Measurements from ENCODE around the gene SLC25A33.

The SLC25A33 gene

DNA sequence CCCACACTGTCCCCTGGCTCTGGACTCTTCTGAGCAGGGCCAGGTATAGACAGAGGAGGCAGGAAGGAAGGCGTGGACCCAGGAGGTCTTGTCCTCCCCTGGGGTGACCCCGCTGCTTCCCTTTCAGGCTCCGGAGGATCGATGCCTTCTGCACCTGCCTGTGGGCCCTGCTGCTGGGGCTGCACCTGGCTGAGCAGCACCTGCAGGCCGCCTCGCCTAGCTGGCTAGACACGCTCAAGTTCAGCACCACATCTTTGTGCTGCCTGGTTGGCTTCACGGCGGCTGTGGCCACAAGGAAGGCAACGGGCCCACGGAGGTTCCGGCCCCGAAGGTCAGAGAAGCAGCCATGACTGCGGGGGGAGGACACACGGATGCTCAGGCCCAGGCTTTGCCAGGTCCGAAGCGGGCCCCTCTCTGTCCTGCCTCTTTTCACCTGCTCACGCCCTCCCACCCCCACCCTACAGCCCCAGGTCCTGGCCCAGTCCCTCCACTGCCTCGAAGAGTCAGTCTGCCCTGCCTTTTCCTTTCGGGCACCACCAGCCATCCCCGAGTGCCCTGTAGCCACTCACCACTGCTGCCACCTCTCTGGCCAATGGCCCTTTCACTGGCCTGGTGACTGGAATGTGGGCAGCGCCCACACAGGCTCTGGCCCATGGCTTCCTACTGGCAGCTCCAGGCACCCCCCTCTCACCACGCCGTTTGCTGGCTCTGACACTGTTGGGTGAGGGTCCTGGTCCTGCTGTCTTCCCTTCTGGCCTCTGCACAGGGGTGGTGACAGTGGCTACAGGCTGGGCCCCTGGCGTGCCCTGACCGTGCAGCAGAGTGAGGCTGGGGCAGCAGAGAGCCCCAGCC is 62.9 kb downstream of the SLC25A33 start:
- no peak for DNase-seq (ENCODE audit: low read depth)

DNA sequence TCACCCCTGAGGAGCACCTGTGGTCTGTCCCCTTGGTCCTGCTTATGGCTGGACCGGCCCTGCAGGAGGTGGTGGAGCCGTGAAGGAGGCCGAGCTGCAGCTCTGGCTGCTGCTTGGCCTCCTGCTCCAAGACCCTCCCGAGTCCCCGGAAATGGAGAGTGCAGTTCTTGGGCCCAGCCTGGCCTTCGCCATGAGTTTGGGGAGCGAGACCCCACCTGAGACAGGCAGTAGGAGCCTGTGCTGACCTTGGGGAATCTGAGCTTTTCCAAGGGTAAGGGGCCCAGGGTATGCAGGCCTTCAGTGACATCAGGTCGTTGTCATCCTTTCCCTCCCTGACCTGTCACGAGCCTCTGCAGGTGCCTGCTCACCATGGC is 63.5 kb downstream of the SLC25A33 start:
- DNase-seq (ENCODE audit: low read depth) = no peak

DNA sequence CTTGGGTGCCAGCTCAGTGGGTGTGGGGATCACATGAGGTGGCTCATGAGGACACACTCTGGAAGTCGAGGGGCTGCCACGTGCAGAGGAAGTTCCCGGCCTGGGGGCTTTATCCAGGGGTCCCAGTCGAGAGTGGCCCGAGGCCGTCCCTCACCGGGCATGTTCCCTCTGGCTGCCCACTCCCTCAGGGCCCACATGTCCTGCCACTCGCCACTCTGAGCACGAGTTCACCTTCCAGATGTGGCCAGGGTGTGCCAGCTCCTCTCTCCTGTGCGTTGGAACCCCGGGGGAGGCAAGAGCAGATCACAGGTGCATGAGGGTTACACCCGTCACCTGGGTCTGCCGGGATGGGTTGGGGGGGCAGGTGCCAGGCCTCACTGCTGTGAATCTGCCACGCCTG is 64.0 kb downstream of the SLC25A33 start:
- no peak for DNase-seq (ENCODE audit: low read depth)

DNA sequence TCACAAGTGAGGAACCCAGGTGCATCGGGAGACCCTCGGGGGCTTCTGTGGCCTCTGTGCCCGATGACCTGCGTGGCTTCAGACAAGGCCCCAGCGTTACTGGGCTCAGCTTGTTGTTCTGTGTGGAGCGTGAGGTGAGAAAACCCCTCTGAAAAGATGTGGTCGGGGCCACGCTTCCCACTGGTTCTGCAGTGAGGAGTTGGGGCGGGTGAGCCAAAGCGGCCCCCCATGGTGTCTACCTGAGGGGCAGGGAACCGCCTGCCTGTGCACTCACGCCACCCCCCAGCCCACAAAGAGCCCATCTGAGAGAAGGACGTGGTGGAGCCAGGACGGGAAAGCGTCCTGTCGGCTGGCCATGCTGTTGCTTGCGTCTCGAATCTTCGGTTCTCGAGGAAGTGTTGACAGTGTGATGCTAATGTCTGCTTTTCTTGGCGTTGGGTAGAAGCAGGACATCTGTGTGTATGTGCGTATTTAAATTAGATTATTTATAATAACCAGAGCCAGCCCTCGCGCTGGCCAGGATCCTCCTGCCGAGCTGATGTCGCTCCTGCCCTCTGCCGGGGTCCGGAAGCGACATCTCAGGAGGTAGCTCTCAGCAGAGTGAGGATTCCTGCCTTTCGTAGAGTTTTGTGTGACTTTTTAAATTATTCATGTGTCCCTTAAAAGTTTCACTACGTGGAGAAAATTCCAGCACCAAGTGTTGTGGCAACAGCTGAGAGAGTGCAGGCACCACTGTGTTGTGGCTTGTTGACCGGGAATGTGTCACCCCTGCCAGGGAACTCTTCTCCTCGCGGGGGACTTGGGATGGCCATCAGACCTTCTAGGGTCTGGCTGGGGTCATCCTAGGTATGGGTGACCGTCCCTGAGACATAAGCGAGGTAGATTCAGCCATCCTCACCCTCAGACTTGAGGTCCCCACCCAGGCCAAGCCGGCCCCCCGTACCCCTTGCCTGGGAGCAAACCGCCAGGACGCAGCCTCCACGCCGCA is 64.8 kb downstream of the SLC25A33 start:
- DNase-seq (ENCODE audit: low read depth) = no peak

DNA sequence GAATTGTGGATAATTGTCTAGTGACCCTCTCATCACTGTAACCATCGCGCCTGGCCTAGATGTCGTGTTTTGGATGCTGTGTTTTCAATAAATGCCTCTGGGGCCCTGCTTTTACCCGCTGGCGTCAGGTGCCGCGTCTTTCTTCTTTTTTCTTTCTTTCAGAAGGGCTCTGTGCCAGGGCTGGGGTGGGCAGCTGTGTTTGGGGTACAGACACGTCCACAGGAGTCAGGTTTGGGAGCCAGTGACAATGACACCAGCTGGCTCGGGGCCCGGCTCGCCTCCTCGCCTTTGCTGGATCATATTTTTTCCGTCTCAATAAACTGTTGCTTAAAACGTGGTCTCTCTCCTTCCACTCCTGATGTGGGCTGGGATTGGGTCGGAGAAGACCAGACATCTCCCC is 65.6 kb downstream of the SLC25A33 start:
- no peak for DNase-seq (ENCODE audit: low read depth)

DNA sequence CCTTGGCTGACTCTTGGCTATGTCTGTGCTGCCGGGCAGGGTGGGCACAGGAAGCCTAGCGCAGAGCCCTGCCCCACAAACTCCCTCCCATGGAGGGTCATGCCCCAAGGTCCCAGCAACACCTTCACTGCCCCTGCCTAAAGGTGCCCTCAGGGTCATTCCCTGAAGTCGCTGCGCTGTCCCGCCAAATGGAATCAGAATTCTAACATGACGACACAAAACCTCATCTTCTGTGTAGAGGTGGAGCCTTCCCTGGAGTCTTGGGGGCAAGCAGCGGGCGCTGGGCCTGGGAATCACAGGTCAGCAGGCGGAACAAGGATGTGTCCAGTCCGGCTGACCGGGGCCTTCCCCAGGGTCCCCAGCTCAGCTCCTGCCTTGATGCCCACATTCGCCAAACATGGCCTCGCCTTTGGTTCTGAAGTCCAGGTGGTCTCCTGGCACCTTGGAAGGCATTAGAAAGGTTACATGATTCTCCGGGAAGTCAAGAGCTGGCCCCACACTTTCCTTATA is 66.7 kb downstream of the SLC25A33 start:
- no peak for DNase-seq (ENCODE audit: low read depth)

DNA sequence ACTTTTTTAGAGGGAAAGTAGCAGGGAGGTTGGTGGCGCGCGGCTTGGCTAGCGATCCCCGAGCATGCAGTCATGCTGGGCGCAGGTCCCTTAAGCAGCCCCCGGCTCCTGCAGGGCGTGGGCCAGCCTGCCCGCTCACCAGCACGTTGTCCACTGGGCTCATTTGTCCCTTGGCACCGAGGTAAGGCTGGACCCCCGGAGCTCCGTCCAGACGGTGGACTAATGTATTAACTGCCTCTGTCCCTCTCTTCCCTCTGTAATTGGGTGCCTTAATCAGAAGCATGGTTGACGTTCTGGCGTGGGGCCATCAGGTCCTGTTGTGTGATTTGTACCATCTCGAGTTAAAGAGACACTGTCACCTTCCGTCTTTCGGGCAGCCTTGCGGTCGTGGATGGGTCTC is 67.2 kb downstream of the SLC25A33 start:
- no peak for DNase-seq (ENCODE audit: low read depth)

DNA sequence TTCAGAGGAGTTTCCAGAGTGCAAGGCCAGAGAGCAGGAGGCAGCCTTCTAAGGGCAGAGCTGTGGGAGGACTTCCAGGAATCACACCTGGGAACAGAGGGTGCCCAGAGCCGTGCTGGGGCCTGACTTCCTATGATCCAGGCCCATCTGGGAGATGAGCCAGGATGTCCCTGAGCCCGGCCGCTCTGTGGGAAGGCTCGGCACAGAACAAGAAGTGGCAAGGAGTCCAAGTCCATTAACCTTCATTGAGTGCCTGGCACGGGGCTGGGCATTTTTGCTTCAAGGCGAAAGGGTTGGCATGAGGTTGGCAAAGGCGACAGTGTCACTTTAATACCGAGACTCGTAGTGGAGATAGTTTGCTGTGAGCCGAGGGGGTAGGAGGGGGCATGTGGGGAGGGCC is 67.7 kb downstream of the SLC25A33 start:
- DNase-seq (ENCODE audit: low read depth) = no peak

DNA sequence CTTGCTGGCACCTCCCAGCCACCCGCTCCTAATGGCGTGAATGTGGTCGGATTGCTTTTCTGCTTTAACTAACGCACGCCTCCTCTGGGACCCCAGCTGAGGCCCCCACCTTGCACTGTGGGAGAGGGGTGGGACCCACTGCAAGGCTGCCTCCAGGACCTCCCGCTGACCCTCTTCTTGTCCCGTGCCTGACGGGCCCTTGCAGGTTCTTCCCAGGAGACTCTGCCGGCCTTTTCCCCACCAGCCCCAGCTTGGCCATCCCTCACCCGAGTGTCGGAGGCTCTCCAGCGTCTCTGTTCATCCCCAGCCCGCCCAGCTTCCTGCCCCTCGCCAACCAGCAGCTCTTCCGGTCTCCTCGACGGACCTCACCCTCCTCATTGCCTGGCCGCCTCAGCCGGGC is 68.1 kb downstream of the SLC25A33 start:
- DNase-seq (ENCODE audit: low read depth) = no peak

DNA sequence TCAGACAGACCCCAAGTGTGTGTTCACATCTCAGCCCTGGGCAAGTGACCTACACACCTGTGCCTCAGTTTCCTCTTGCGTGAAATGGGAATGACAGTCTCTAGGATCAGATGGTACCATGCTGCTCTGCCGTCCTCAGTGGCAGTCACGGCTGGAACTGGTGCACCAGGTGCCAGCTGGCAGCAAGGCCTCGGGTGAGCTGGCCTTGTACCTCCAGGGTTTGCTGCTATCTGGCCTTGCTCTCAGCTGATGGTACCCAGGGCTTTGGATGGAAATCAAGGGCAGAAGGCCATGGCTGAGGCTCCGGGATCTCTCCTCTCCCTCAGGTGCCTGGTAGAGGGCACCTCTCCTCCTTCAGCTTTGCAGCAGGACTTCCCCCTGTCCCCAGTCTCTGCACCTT is 70.7 kb downstream of the SLC25A33 start:
- no peak for DNase-seq (ENCODE audit: low read depth)

DNA sequence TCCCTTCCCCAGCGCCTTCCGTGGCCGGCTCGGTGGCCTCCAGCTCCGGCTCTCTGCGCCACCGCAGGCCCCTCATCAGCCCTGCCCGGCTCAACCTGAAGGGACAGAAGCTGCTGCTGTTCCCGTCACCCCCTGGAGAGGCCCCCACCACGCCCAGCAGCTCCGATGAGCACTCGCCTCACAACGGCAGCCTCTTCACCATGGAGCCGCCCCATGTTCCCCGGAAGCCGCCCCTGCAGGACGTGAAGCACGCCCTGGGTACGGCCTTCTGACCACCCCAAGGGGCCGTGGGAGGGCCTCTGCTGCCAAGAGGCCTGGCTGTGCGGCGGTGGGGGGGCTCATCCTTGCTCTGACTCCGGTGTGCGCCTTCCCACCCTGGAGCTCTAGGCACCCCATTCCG is 71.3 kb downstream of the SLC25A33 start:
- no peak for DNase-seq (ENCODE audit: low read depth)

DNA sequence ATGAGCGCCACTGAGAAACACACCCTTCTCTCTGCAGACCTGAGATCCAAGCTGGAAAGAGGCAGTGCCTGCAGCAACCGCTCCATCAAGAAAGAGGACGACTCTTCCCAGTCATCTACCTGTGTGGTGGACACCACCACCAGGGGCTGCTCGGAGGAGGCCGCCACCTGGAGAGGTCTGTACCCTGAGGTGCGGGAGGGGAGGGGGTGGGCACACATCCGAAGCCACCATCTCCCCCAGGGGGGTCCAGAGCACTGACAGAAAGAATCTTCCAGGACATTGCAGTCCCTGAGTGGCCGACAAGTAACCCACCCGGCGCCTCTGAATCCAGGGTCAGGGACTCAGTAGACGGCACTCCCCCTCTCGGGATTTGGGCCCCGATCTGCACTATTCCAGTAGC is 72.5 kb downstream of the SLC25A33 start:
- DNase-seq (ENCODE audit: low read depth) = no peak

DNA sequence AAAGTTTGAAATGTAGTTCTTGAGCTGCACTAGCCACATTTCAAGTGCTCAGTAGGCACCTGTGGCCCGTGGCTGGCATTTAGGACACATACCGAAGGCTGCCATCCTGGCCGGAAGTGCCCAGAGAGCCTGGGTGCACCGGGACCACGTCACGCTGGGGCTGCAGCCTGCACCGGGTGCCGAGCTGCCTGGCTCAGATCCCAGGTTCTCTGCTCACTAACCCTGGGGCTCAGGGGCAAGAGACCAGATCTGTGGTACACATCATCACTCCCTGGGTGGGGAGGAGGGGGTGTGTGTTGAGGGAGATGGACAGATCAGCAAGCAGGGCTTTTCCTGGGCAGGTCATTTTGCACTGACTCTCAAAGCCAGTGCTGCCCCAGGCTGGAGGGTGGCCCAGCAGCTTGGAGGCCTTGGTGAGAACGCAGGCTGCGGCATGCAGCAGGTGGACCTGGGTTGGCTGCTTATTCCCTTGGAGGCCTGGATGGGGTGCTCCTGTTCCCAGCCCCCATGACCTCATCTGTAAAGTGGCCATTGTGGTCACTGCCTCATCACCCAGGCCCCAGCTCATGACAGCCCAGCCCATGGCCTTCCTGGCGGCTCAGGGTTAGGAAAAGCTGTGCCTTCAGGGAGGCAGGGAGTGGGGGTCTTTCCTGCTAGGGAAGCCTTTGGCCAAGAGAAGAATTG is 73.0 kb downstream of the SLC25A33 start:
- DNase-seq (ENCODE audit: low read depth) = no peak

DNA sequence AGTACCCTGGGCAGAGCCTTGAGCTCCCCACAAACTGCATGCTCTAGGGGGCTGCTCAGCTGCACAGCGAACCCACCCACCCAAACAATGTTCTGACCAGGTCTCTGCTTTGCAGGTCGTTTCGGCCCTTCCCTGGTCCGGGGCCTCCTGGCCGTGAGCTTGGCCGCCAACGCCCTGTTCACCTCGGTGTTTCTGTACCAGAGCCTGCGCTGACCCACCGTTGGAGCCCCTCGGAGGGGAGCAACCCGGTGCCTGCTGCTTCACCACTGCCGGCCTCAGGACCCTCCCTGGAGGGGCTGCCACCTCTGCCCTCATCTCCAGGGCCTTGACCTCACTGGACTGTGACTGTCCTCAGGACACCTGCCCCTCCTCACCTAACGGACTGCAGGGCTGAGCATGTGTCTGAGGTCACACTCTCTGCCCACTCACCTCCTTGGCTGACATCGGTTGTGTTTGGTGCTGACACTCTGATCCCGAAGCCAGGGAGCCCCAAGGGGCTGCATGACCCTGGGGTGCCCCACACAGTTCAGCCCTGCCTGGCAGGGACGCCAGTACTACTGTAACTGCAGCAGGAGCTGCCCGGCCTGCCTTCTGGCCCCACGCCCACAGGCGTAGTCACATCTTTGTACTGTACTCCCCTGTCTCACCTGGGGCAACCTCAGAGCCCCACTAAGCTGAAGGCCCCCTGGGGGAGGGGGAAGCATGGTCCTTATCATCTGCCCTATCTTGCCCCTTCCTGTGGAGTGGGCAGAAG is 73.8 kb downstream of the SLC25A33 start:
- no peak for DNase-seq (ENCODE audit: low read depth)

DNA sequence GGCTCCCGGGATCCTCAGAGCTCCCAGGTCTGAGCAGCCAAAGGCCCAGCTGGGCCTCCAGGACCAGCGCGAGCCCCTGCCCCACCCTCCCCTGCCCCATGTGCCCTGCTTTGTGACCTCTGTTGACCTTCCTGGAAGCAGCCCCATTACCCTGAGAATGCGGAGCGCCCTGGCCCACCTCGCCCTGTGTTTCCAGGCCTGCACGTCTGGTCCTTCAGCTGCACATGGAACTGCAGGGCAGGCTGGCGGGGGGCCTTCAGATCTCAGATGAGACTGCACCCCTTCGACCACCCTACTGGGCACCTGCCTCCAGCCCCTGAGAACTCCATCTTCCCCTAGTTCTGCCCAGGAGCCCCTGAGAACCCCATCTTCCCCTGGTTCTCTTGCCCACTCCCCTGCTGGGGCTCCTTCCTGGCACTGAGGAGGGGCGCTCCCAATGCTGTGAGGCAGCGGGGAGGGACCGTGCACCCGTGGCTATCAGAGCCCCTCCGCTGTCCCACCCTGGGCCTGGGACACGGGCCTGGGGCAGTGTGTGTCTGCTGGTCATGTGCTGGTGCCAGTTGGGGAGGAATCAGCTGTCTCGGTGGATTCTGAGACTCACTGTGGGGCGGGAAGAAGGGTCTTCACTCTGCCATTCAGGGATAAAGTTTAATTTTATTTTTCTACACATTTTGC is 74.5 kb downstream of the SLC25A33 start:
- no peak for DNase-seq (ENCODE audit: low read depth)

DNA sequence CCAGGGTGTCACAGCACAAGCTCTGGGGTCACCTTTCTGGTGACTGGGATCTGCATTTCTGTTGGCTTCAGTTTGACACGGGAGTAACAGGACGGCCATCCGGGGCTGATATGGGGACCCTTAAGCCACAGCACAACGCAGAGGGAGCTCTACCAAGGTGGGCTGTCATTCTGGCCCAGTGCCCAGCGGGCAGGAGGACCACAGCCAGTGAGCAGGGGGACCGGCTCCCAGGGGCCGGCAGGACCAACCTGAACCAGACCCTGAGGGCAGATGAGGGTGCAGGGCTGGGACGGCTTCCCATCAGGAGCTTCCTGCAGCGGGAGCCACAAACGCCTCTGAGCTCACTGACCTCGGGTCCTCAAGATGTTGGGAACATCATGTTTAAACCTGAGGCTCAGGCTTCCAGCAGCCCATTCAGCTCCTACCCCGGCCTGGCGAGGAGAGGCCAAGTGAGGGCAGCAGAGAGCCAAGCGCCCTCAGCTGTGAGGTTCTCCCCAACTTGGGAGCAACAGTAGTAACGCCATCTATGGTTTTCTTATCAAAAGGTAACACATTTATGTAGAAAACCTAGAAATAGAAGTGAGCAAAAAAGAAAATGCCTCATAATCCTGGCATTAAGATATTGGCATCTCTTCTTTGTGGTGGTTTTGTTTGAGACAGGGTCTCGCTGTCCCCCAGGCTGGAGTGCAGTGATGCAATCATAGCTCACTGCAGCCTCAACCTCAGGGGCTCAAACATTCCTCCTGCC is 76.2 kb downstream of the SLC25A33 start:
- peak; percentile 26 for DNase-seq (ENCODE audit: low read depth)

DNA sequence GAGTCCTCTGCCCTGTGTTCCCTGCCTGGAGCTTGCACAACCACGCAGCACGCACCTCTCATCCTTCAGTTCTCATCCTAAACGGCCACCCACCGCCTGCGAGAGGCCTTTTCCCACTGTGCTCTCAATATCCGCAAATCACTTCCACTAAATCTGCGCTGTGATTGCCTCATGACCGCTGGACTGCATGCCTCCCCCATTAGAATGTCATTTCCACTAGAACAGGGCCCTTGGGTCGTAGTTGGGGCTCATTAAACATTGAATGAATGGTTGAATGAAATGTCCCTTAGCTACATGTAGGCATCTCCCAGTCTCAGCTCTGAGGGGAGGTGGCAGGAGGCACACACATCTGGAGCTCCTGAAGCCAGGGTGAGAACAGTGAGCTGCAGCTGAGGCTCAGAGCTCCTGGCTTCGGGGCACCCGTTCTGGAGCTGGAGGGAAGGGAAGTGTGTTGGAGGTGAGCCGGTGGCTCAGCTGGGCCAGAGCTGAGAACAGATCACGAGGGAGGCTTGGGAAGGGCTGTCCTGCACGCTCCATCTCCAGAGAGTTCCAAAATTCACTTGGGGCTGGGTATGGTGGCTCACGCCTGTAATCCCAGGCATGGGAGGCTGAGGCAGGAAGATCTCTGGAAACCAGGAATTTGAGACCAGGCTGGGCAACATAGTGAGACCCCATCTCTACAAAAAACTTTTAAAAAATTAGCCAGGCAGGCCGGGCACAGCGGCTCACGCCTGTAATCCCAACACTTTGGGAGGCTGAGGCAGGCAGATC is 79.8 kb downstream of the SLC25A33 start:
- DNase-seq (ENCODE audit: low read depth) = no peak

DNA sequence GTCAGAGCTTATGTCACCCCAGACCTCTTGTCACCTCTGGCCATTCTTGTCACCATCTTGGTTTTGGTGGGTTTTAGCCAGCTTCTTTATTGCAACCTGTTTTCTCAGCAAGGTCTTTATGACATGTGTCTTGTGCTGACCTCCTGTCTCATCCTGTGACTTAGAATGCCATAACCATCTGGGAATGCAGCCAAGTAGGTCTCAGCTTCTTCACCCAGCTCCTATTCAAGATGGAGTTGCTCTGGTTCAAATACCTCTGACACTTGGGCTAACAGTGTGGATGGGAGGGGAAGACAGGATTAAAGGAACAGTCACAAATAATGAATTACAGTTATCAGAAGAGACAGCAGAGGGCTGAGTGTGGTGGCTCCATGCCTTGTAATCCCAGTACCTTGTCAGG is 81.8 kb downstream of the SLC25A33 start:
- DNase-seq (ENCODE audit: low read depth) = no peak

DNA sequence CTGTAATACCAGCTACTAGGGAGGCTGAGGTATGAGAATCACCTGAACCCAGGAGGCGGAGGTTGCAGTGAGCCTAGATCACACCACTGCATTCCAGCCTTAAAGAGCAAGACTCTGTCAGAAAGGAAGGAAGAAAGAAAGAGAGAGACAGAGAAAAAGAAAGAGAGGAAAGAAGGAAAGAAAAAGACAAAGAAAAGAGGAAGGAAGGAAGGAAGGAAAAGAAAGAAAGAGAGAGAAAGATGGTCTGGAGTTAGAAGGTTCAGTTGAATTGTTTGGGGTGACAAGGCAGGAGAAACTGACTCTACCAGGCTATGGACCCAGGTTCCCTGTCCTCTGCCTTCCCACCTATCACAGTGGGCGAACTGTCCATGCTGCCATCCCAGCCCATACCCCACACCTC is 84.8 kb downstream of the SLC25A33 start:
- DNase-seq (ENCODE audit: low read depth) = no peak

All from activated T-helper 9 cell treated with anti-CD3 and anti-CD28 coated beads, Interleukin-2, amount 50 U/mL, for 16 hours (primary cell).